Stomach (tissue), 4 donors: ENCODE results near the gene ADAMTS16.

Experiments used
- CTCF ChIP-seq, 7 experiments: fragments of 450-650 bp in 4 of 7; fragments of 200-600 bp in 3 of 7; sonication (generic) in 3 of 7; IDR thresholded peaks; one replicate each; pipeline ENCODE4 v1.5.1; 2016 to 2019; ENCODE audit warnings: antibody characterized with exemption in 7 of 7, control low read depth in 2 of 7, mild to moderate bottlenecking in 1 of 7
- EP300 ChIP-seq: sonication (generic); formaldehyde crosslinking; IDR thresholded peaks from one replicate; pipeline ENCODE4 v1.6.1; 2017; ENCODE audit warnings: antibody characterized with exemption
- POLR2A ChIP-seq, 4 donors: fragments of 450-650 bp; IDR thresholded peaks; one replicate each; pipeline ENCODE4 v1.6.1; 2016; ENCODE audit warnings: antibody characterized with exemption in 4 of 4, control low read depth in 2 of 4, mild to moderate bottlenecking in 1 of 4, moderate library complexity in 1 of 4
- POLR2AphosphoS5 ChIP-seq, 3 donors: sonication (generic); formaldehyde crosslinking; IDR thresholded peaks; one replicate each; pipeline ENCODE4 v1.6.1; 2016; ENCODE audit warnings: antibody characterized with exemption in 3 of 3

DNA sequence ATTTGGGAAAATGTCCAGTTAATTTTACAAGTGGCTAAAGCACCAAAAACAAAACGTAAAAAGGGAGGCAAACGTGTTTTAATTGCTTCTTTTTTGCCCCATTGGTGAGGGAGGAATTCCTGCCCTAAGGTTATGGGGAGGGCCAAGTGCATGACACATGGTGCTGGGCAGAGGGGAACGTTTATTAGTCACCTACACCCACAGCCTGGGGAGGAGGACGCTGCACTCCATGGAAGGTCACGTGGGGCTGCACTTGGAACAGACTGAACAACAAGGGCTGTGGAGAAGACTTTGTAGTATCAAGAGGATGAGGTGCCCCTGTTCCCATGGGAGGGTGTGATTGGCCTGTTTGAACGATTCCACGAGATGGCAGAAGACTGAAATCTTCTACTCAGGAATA is 13.7 kb upstream of the ADAMTS16 start:
- TF ChIP-seq CTCF (IDR thresholded peaks at IDR 0.05) (no peak), POLR2A (IDR thresholded peaks at IDR 0.05) (no peak), EP300 (no peak), POLR2AphosphoS5 (IDR thresholded peaks at IDR 0.05) (no peak)
